ENCODE measurements around the gene CARM1.
"Not testable (repeated sequence)": the region's sequence is repeated elsewhere in the genome, so short reads cannot be mapped to it uniquely, and the experiment has no call there.

CARM1 gene

GRCh38 chr19:10935371-10936059, 64.2 kb downstream of the CARM1 start:
- no peak for FAIRE-seq

- no peak for FAIRE-seq
These were observed 65.3 kb downstream of the CARM1 start for GRCh38 chr19:10936661-10937084.

GRCh38 chr19:10941649-10942048, 70.3 kb downstream of the CARM1 start:
- FAIRE-seq: not testable (repeated sequence)

GRCh38 chr19:10943412-10943811, 72.1 kb downstream of the CARM1 start:
- FAIRE-seq: not testable (repeated sequence)

GRCh38 chr19:10945264-10945663, 73.9 kb downstream of the CARM1 start:
- no peak for FAIRE-seq

GRCh38 chr19:10946958-10947657, 75.8 kb downstream of the CARM1 start:
- no peak for FAIRE-seq

GRCh38 chr19:10952809-10953208, 81.5 kb downstream of the CARM1 start:
- FAIRE-seq: no peak

- FAIRE-seq: not testable (repeated sequence)
These were observed 88.1 kb downstream of the CARM1 start for GRCh38 chr19:10959277-10959968.

- FAIRE-seq: no peak
These were observed 89.1 kb downstream of the CARM1 start, which contains the start of gene SMARCA4 for GRCh38 chr19:10960314-10961072. Gene SMARCA4, plus strand, starts transcription at chr19:10961030. Its CDS starts 23,122 bp downstream, at chr19:10984152.

- no peak for FAIRE-seq
These were observed 89.9 kb downstream of the CARM1 start for GRCh38 chr19:10961073-10961860.

- FAIRE-seq: no peak
These were observed 91.5 kb downstream of the CARM1 start for GRCh38 chr19:10962863-10963262.

GRCh38 chr19:10963865-10964264, 92.5 kb downstream of the CARM1 start:
- FAIRE-seq: no peak

- FAIRE-seq: no peak
These were observed 93.5 kb downstream of the CARM1 start for GRCh38 chr19:10964903-10965302.

GRCh38 chr19:10965398-10965797, 94.0 kb downstream of the CARM1 start:
- no peak for FAIRE-seq

- no peak for FAIRE-seq
These were observed 95.5 kb downstream of the CARM1 start for GRCh38 chr19:10966809-10967208.

GRCh38 chr19:10968527-10969135, 97.3 kb downstream of the CARM1 start:
- FAIRE-seq: no peak

GRCh38 chr19:10971107-10971726, 99.9 kb downstream of the CARM1 start:
- FAIRE-seq: no peak

Measured in endometrium (tissue), 2 donors.